Panc1 (cell line): ENCODE data around the gene S100A1.

Experiments used
- POLR2AphosphoS5 ChIP-seq: IDR thresholded peaks from 2 replicates; pipeline ENCODE4 v1.6.1; 2012; ENCODE audit warnings: mild to moderate bottlenecking, low read depth, low read length, moderate library complexity
- SIN3A ChIP-seq: IDR thresholded peaks from 2 replicates; pipeline ENCODE4 v1.6.1; 2012; ENCODE audit warnings: low read depth, mild to moderate bottlenecking, low read length, moderate library complexity, borderline replicate concordance; ENCODE audit not compliant: insufficient read depth
- TCF7L2 ChIP-seq: IDR thresholded peaks from 2 replicates; pipeline ENCODE4 v1.6.1; 2011; ENCODE audit warnings: mild to moderate bottlenecking, low read depth, low read length, inconsistent platforms
- TF ChIP-seq, protein P1 (sequence below): fragments of 450-650 bp; IDR thresholded peaks from 2 replicates; pipeline ENCODE4 v1.5.1; 2017; ENCODE audit warnings: mild to moderate bottlenecking
- TF ChIP-seq, protein P2 (sequence below), 2 experiments: IDR thresholded peaks; 2 replicates each; pipeline ENCODE4 v1.6.1; 2011 to 2012; ENCODE audit warnings: low read depth in 2 of 2, control low read depth in 1 of 2, low read length in 1 of 2, mild to moderate bottlenecking in 1 of 2, moderate library complexity in 1 of 2; ENCODE audit not compliant: insufficient read depth in 1 of 2

GRCh38 chr1:153609585-153609907 is 18.7 kb upstream of the S100A1 start:
- TF ChIP-seq POLR2AphosphoS5 (no peak), SIN3A (no peak), TCF7L2 (no peak)
- TF ChIP-seq, protein P1, sequence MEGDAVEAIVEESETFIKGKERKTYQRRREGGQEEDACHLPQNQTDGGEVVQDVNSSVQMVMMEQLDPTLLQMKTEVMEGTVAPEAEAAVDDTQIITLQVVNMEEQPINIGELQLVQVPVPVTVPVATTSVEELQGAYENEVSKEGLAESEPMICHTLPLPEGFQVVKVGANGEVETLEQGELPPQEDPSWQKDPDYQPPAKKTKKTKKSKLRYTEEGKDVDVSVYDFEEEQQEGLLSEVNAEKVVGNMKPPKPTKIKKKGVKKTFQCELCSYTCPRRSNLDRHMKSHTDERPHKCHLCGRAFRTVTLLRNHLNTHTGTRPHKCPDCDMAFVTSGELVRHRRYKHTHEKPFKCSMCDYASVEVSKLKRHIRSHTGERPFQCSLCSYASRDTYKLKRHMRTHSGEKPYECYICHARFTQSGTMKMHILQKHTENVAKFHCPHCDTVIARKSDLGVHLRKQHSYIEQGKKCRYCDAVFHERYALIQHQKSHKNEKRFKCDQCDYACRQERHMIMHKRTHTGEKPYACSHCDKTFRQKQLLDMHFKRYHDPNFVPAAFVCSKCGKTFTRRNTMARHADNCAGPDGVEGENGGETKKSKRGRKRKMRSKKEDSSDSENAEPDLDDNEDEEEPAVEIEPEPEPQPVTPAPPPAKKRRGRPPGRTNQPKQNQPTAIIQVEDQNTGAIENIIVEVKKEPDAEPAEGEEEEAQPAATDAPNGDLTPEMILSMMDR, result no peak
- TF ChIP-seq, protein P2, sequence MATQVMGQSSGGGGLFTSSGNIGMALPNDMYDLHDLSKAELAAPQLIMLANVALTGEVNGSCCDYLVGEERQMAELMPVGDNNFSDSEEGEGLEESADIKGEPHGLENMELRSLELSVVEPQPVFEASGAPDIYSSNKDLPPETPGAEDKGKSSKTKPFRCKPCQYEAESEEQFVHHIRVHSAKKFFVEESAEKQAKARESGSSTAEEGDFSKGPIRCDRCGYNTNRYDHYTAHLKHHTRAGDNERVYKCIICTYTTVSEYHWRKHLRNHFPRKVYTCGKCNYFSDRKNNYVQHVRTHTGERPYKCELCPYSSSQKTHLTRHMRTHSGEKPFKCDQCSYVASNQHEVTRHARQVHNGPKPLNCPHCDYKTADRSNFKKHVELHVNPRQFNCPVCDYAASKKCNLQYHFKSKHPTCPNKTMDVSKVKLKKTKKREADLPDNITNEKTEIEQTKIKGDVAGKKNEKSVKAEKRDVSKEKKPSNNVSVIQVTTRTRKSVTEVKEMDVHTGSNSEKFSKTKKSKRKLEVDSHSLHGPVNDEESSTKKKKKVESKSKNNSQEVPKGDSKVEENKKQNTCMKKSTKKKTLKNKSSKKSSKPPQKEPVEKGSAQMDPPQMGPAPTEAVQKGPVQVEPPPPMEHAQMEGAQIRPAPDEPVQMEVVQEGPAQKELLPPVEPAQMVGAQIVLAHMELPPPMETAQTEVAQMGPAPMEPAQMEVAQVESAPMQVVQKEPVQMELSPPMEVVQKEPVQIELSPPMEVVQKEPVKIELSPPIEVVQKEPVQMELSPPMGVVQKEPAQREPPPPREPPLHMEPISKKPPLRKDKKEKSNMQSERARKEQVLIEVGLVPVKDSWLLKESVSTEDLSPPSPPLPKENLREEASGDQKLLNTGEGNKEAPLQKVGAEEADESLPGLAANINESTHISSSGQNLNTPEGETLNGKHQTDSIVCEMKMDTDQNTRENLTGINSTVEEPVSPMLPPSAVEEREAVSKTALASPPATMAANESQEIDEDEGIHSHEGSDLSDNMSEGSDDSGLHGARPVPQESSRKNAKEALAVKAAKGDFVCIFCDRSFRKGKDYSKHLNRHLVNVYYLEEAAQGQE (IDR thresholded peaks at IDR 0.05; ENCODE audit: insufficient read depth in 1 of 2, low read depth in 2 of 2, low read length in 1 of 2), result no peak
